Subcutaneous adipose tissue (tissue), 4 donors: ENCODE measurements around the gene RND1. TPM values are rescaled to one million over a fixed set of nuclear protein-coding genes. Genes with fewer than 3 reads are reported as not detected.

Source experiments
- CTCF ChIP-seq: fragments of 450-650 bp; IDR thresholded peaks from one replicate; pipeline ENCODE4 v1.5.1; 2016; ENCODE audit warnings: low read depth, mild to moderate bottlenecking, control low read depth, antibody characterized with exemption, moderate library complexity
- small RNA-seq: library from RNA; depleted of rRNA; stranded (forward); fragments of <200 nt; gene quantifications from one replicate; pipeline ENCODE3, GENCODE V24; 2016
- total RNA-seq, 4 donors: library from RNA; depleted of rRNA; stranded (reverse); fragments of >200 nt; gene quantifications; one replicate each; pipeline ENCODE4 v1.1.0, GENCODE V29; 2016

The RND1 gene
- total RNA-seq, 4 donors from 2014 or later, result 0.17 to 2.6 (median 0.98) TPM; not detected in 1

- no peak for TF ChIP-seq CTCF
Measured at GRCh38 chr12:48810903-48811431, 54.7 kb downstream of the RND1 start.

DNA sequence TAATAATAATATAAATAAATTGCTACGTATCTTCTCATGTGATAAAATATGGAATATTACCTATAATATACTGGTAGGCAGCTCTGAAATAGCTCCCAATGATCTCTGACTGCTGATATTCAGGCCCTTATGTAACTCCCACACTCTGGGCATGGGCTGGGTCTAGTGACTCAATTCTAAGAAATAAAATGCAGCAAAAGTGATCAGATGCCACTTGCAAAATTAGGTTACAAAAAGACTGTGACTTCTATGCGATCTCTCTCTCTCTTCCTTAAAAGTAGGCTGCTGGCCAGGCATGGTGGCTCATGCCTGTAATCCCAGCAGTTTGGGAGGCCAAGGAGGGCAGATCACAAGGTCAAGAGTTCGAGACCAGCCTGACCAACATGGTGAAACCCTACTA, 57.7 kb downstream of the RND1 start:
- TF ChIP-seq CTCF, result no peak

Small RNA genes within 50 kb of the gene (small RNA-seq; reads per million reads assigned to genes)
- gene AC073610.1, result not detected
- gene RF00019, result 0.49 reads per million
- gene RNU6-600P, result not detected

Other genes with a start within 250 kb of the RND1 start
- 10 to 100 TPM; 31.1 to 61.6 (median 39.0) TPM for gene KANSL2, start 183.6 kb downstream of the RND1 start, total RNA-seq
- 10 to 100 TPM; 22.6 to 41.6 (median 28.1) TPM for gene CCNT1, start 149.2 kb downstream of the RND1 start, total RNA-seq
- gene ADCY6, start 76.8 kb downstream of the RND1 start, total RNA-seq, result 100 to 1,000 TPM in 1 of 4 donors, 10 to 100 TPM in 3; 30.8 to 144 (median 55.9) TPM
- 10 to 100 TPM in 1 of 4 donors, 1 to 10 TPM in 3; 2.4 to 12.4 (median 6.4) TPM for gene CACNB3, start 47.4 kb downstream of the RND1 start, total RNA-seq
- gene DDX23, start 13.7 kb downstream of the RND1 start, total RNA-seq, result 10 to 100 TPM; 37.0 to 65.7 (median 52.6) TPM
- 1 to 10 TPM; 3.0 to 6.8 (median 5.3) TPM for gene FKBP11, start 59.6 kb upstream of the RND1 start, total RNA-seq
- 10 to 100 TPM; 39.9 to 58.4 (median 48.5) TPM for gene ARF3, start 91.6 kb upstream of the RND1 start, total RNA-seq
- 1 to 10 TPM in 1 of 4 donors, not detected in 3; 1.3 TPM for gene WNT10B, start 105.9 kb upstream of the RND1 start, total RNA-seq
- not detected for gene WNT1, start 112.5 kb upstream of the RND1 start, total RNA-seq
- not detected for gene DDN, start 133.5 kb upstream of the RND1 start, total RNA-seq
- gene PRKAG1, start 152.9 kb upstream of the RND1 start, total RNA-seq, result 10 to 100 TPM; 57.7 to 67.4 (median 59.7) TPM
- gene KMT2D, start 194.9 kb upstream of the RND1 start, total RNA-seq, result 10 to 100 TPM; 27.6 to 92.1 (median 42.9) TPM
- gene RHEBL1, start 204.1 kb upstream of the RND1 start, total RNA-seq, result under 1 TPM; 0.51 to 0.88 (median 0.61) TPM
- 1 to 10 TPM in 1 of 4 donors, under 1 TPM in 3; 0.34 to 1.9 (median 0.46) TPM for gene DHH, start 228.9 kb upstream of the RND1 start, total RNA-seq
- gene LMBR1L, start 245.0 kb upstream of the RND1 start, total RNA-seq, result 10 to 100 TPM; 25.6 to 94.2 (median 54.5) TPM